RWPE2 (cell line): ENCODE data around the gene RASD1.
"Not testable (repeated sequence)": the region's sequence is repeated elsewhere in the genome, so short reads cannot be mapped to it uniquely, and the experiment has no call there.

Source experiments
- ATAC-seq: fragments of 200-7000 bp; cut with Tn5 transposase; 3 replicates; pipeline ENCODE4 v1.9.1; 2021; ENCODE audit warnings: low read depth
- DNase-seq: peaks from one replicate; pipeline ENCODE4 v3.0.0-alpha.2; 2020; ENCODE audit warnings: low spot score
- H3K27ac ChIP-seq: fragments of 450-650 bp; 2 replicates; pipeline ENCODE4 v1.5.1; 2017; ENCODE audit warnings: mild to moderate bottlenecking; ENCODE audit not compliant: poor library complexity, severe bottlenecking
- H3K27me3 ChIP-seq: fragments of 250-450 bp; sonication (Bioruptor Pico); 2 replicates; pipeline ENCODE4 v1.5.1; 2021; ENCODE audit warnings: mild to moderate bottlenecking, moderate library complexity; ENCODE audit not compliant: insufficient read depth, poor library complexity, severe bottlenecking
- H3K36me3 ChIP-seq: fragments of 250-450 bp; sonication (Bioruptor Pico); 2 replicates; pipeline ENCODE4 v1.5.1; 2020; ENCODE audit warnings: low read depth, mild to moderate bottlenecking, moderate library complexity
- H3K4me1 ChIP-seq: fragments of 250-450 bp; sonication (Bioruptor Pico); 2 replicates; pipeline ENCODE4 v1.5.1; 2021; ENCODE audit warnings: mild to moderate bottlenecking, moderate library complexity; ENCODE audit not compliant: insufficient read depth, poor library complexity, severe bottlenecking
- H3K4me3 ChIP-seq: fragments of 250-450 bp; sonication (Bioruptor Pico); 2 replicates; pipeline ENCODE4 v1.5.1; 2021; ENCODE audit warnings: mild to moderate bottlenecking, moderate library complexity; ENCODE audit not compliant: severe bottlenecking
- H3K9me3 ChIP-seq: fragments of 250-450 bp; sonication (Bioruptor Pico); 2 replicates; pipeline ENCODE4 v1.5.1; 2021; ENCODE audit warnings: mild to moderate bottlenecking, moderate library complexity; ENCODE audit not compliant: severe bottlenecking
- TF ChIP-seq, protein P1 (sequence below): fragments of 450-650 bp; IDR thresholded peaks from one replicate; pipeline ENCODE4 v1.5.1; 2017; ENCODE audit warnings: mild to moderate bottlenecking, moderate library complexity; ENCODE audit not compliant: poor library complexity, severe bottlenecking

RASD1 gene

GRCh38 chr17:17457680-17458079 is 38.5 kb downstream of the RASD1 start:
- Histone ChIP-seq H3K27ac (no peak overlapping the region), H3K4me1 (no peaks in the 10 kb centered on the region), H3K4me3 (no peak overlapping the region), H3K27me3 (no peaks in the 10 kb centered on the region), H3K9me3 (no peaks in the 10 kb centered on the region), H3K36me3 (no peaks in the 10 kb centered on the region)
- DNase-seq (no peak), ATAC-seq (no peak)
- TF ChIP-seq, protein P1, sequence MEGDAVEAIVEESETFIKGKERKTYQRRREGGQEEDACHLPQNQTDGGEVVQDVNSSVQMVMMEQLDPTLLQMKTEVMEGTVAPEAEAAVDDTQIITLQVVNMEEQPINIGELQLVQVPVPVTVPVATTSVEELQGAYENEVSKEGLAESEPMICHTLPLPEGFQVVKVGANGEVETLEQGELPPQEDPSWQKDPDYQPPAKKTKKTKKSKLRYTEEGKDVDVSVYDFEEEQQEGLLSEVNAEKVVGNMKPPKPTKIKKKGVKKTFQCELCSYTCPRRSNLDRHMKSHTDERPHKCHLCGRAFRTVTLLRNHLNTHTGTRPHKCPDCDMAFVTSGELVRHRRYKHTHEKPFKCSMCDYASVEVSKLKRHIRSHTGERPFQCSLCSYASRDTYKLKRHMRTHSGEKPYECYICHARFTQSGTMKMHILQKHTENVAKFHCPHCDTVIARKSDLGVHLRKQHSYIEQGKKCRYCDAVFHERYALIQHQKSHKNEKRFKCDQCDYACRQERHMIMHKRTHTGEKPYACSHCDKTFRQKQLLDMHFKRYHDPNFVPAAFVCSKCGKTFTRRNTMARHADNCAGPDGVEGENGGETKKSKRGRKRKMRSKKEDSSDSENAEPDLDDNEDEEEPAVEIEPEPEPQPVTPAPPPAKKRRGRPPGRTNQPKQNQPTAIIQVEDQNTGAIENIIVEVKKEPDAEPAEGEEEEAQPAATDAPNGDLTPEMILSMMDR: no peak

- no peaks in the 10 kb centered on the region for H3K36me3 ChIP-seq
- no peak overlapping the region for H3K4me3 ChIP-seq
- no peaks in the 10 kb centered on the region for H3K27me3 ChIP-seq
- TF ChIP-seq, protein P1: no peak
- DNase-seq: no peak
- H3K4me1 ChIP-seq: no peaks in the 10 kb centered on the region
- no peaks in the 10 kb centered on the region for H3K9me3 ChIP-seq
- no peak for ATAC-seq
- H3K27ac ChIP-seq: no peak overlapping the region
Observed at GRCh38 chr17:17456251-17456650, 39.9 kb downstream of the RASD1 start.

DNA sequence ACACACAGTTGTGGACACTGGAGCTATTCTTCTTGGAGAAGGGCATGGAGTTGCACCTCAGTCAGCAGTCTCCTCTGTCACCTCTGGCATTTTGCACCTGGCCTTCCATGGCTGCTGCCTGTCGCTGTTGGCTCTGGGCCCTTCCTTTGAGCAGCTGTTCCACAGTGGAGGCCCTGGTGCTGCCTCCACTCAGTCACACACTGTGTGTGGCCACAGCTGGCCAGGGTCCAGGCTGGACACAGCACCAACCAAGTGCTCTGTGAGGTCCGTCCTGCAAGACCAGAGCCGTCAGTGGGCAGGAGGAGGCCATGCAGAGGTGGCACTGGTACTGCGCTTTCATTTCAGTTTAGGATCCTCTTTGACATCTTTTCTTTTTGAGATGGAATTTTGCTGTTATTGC is 41.0 kb downstream of the RASD1 start:
- H3K9me3 ChIP-seq: no peaks in the 10 kb centered on the region
- ATAC-seq: no peak
- H3K4me3 ChIP-seq: no peak overlapping the region
- no peaks in the 10 kb centered on the region for H3K4me1 ChIP-seq
- no peak for DNase-seq
- no peaks in the 10 kb centered on the region for H3K36me3 ChIP-seq
- TF ChIP-seq, protein P1: no peak
- H3K27me3 ChIP-seq: no peaks in the 10 kb centered on the region
- no peak overlapping the region for H3K27ac ChIP-seq

DNA sequence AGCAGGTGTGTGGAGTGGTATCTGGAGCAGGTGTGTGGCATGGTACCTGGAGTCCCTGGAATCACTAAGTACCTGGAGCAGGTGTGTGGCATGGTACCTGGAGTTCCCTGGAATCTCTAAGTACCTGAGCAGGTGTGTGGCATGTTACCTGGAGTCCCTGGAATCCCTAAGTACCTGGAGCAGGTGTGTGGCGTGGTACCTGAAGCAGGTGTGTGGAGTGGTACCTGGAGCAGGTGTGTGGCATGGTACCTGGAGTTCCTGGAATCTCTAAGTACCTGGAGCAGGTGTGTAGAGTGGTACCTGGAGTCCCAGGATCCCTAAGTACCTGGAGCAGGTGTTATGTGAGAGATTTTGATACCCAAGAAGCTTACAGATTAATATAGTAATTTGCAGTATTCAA is 41.5 kb downstream of the RASD1 start:
- not testable (repeated sequence) for H3K27ac ChIP-seq, H3K36me3 ChIP-seq, DNase-seq, H3K9me3 ChIP-seq, H3K27me3 ChIP-seq, H3K4me1 ChIP-seq, ATAC-seq, H3K4me3 ChIP-seq

DNA sequence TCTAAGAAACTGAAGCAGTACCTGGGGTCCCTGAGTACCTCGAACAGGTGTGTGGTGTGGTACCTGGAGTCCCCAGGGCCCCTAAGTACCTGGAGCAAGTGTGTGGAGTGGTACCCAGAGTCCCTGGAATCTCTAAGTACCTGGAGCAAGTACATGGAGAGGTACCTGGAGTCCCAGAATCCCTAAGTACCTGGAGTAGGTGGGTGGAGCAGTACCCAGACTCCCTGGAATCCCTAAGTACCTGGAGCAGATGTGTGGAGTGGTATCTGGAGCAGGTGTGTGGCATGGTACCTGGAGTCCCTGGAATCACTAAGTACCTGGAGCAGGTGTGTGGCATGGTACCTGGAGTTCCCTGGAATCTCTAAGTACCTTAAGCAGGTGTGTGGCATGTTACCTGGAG is 41.9 kb downstream of the RASD1 start:
- Histone ChIP-seq H3K9me3 (no peaks in the 10 kb centered on the region), H3K4me1 (no peaks in the 10 kb centered on the region), H3K4me3 (no peak overlapping the region), H3K36me3 (no peaks in the 10 kb centered on the region), H3K27me3 (no peaks in the 10 kb centered on the region), H3K27ac (no peak overlapping the region)
- ATAC-seq (no peak), DNase-seq (no peak)
- TF ChIP-seq, protein P1: no peak
